SK-N-SH (cell line): Measurements from ENCODE around the gene DDX51. TPM values are rescaled to one million over a fixed set of nuclear protein-coding genes. Genes with fewer than 3 reads are reported as not detected.

Experiments used
- CTCF ChIA-PET: fragments of 300-600, 350-600 bp; formaldehyde crosslinking; extraction: SDS; loops from one replicate; lab custom pipeline; 2021; lab: Yijun Ruan, JAX
- POLR2A ChIA-PET: fragments of 350-600 bp; sonication (Branson Sonifier 250); formaldehyde crosslinking; extraction: SDS; loops from one replicate; lab custom pipeline; 2020; ENCODE audit warnings: antibody characterized with exemption, inconsistent platforms; lab: Yijun Ruan, JAX
- DNase-seq: peaks from one replicate; pipeline ENCODE4 v3.0.0; 2012
- H2AFZ ChIP-seq: fragments of 200-600 bp; sonication (generic); 2 replicates; pipeline ENCODE4 v1.8.1; 2016; ENCODE audit warnings: antibody characterized with exemption, mild to moderate bottlenecking, low read depth
- H3F3A ChIP-seq: fragments of 200-600 bp; sonication (generic); replicated peaks from 2 replicates; pipeline ENCODE3; 2016; ENCODE audit warnings: antibody characterized with exemption, mild to moderate bottlenecking; ENCODE audit not compliant: insufficient read depth
- H3K27ac ChIP-seq, 2 experiments: fragments of 200-500 bp in 1 of 2; fragments of 200-600 bp in 1 of 2; sonication (Bioruptor generic) in 1 of 2; sonication (generic), shearing (Covaris generic) in 1 of 2; 2 replicates each; pipeline versions ENCODE4 v1.5.1 to v1.6.1; 2014 to 2016; ENCODE audit warnings: low read depth in 2 of 2, inconsistent platforms in 1 of 2, low read length in 1 of 2, mild to moderate bottlenecking in 1 of 2, mixed read lengths in 1 of 2
- H3K27me3 ChIP-seq: fragments of 200-600 bp; sonication (generic), shearing (Covaris generic); 2 replicates; pipeline ENCODE4 v1.6.1; 2016; ENCODE audit warnings: mixed run types; ENCODE audit not compliant: insufficient read depth
- H3K36me3 ChIP-seq, 2 experiments: fragments of 200-500 bp in 1 of 2; fragments of 200-600 bp in 1 of 2; sonication (Bioruptor generic) in 1 of 2; sonication (generic) in 1 of 2; replicated peaks in 1 of 2; 2 replicates each; pipeline versions ENCODE3 to v1.5.1; 2014 to 2016; ENCODE audit warnings: low read length in 1 of 2, mild to moderate bottlenecking in 1 of 2; ENCODE audit not compliant: insufficient read depth in 2 of 2, control insufficient read depth in 1 of 2
- H3K4me1 ChIP-seq, 2 experiments: fragments of 200-500 bp in 1 of 2; fragments of 200-600 bp in 1 of 2; sonication (Bioruptor generic) in 1 of 2; sonication (generic), shearing (Covaris generic) in 1 of 2; 2 replicates each; pipeline versions ENCODE4 v1.5.1 to v1.6.1; 2014 to 2016; ENCODE audit warnings: low read depth in 1 of 2, low read length in 1 of 2, mixed run types in 1 of 2; ENCODE audit not compliant: insufficient read depth in 2 of 2, control insufficient read depth in 1 of 2
- H3K4me2 ChIP-seq: fragments of 200-600 bp; sonication (generic), shearing (Covaris generic); 2 replicates; pipeline ENCODE4 v1.6.1; 2017; ENCODE audit warnings: mixed run types
- H3K4me3 ChIP-seq, 2 experiments: fragments of 200-500 bp in 1 of 2; fragments of 200-600 bp in 1 of 2; sonication (Bioruptor generic) in 1 of 2; sonication (generic), shearing (Covaris generic) in 1 of 2; 2 replicates each; pipeline versions ENCODE4 v1.5.1 to v1.8.1; 2014 to 2016; ENCODE audit warnings: low read depth in 2 of 2, inconsistent platforms in 1 of 2, low read length in 1 of 2, mild to moderate bottlenecking in 1 of 2, mixed read lengths in 1 of 2, moderate library complexity in 1 of 2
- H3K79me2 ChIP-seq: fragments of 200-600 bp; sonication (generic); 2 replicates; pipeline ENCODE4 v1.8.1; 2017; ENCODE audit warnings: mild to moderate bottlenecking; ENCODE audit not compliant: insufficient read depth
- H3K9ac ChIP-seq: fragments of 200-600 bp; sonication (generic); 2 replicates; pipeline ENCODE4 v1.6.1; 2017; ENCODE audit warnings: mixed run types
- H3K9me2 ChIP-seq: fragments of 200-600 bp; sonication (generic); 2 replicates; pipeline ENCODE4 v1.6.1; 2017; ENCODE audit warnings: mixed run types
- H3K9me3 ChIP-seq: fragments of 200-600 bp; sonication (generic); 2 replicates; pipeline ENCODE4 v1.6.1; 2017; ENCODE audit warnings: mixed run types, mild to moderate bottlenecking, moderate library complexity
- H4K20me1 ChIP-seq: fragments of 200-600 bp; sonication (generic); 2 replicates; pipeline ENCODE4 v1.6.1; 2017; ENCODE audit warnings: mild to moderate bottlenecking, mixed run types; ENCODE audit not compliant: insufficient read depth
- CHD2 ChIP-seq: fragments of 150-350 bp; IDR thresholded peaks from 2 replicates; pipeline ENCODE4 v1.6.1; 2018; ENCODE audit warnings: low read length; ENCODE audit not compliant: partially characterized antibody
- EP300 ChIP-seq, 2 experiments: IDR thresholded peaks; 2 replicates each; pipeline versions ENCODE4 v1.4.0 to v1.6.1; 2012; ENCODE audit warnings: borderline replicate concordance in 1 of 2, low read depth in 1 of 2, low read length in 1 of 2
- FOXJ3 ChIP-seq: sonication (generic); formaldehyde crosslinking; IDR thresholded peaks from 2 replicates; pipeline ENCODE4 v1.5.1; 2020; ENCODE audit warnings: mild to moderate bottlenecking, missing genetic modification reagents
- MEF2A ChIP-seq: IDR thresholded peaks from 2 replicates; pipeline ENCODE4 v1.4.0; 2012; ENCODE audit warnings: low read depth, borderline replicate concordance
- MXI1 ChIP-seq: IDR thresholded peaks from 2 replicates; pipeline ENCODE4 v1.6.1; 2012; ENCODE audit warnings: mild to moderate bottlenecking, low read depth, low read length, improper control_type of control experiment
- POLR2AphosphoS5 ChIP-seq: IDR thresholded peaks from 2 replicates; pipeline ENCODE4 v1.6.1; 2012; ENCODE audit warnings: low read depth, low read length
- RAD21 ChIP-seq: IDR thresholded peaks from 2 replicates; pipeline ENCODE4 v1.6.1; 2012; ENCODE audit warnings: mild to moderate bottlenecking, low read length
- RCOR1 ChIP-seq: fragments of 150-350 bp; IDR thresholded peaks from 2 replicates; pipeline ENCODE4 v1.6.1; 2017; ENCODE audit warnings: antibody characterized with exemption, low read length
- RXRA ChIP-seq: IDR thresholded peaks from 2 replicates; pipeline ENCODE4 v1.4.0; 2012; ENCODE audit warnings: low read depth, mild to moderate bottlenecking, borderline replicate concordance
- TCF12 ChIP-seq: IDR thresholded peaks from 2 replicates; pipeline ENCODE4 v1.4.0; 2012
- YY1 ChIP-seq: IDR thresholded peaks from 2 replicates; pipeline ENCODE4 v1.4.0; 2012; ENCODE audit warnings: low read depth, mild to moderate bottlenecking
- WGBS: methylation state at CpG from one replicate; pipeline ENCODE4 v1.1.6; 2017; ENCODE audit warnings: low lambda C conversion rate; 5-methylcytosine and 5-hydroxymethylcytosine counted together
- polyA plus RNA-seq, 3 experiments: library from polyadenylated mRNA; depleted of rRNA; stranded (reverse); fragments of >200 nt; gene quantifications; 2 replicates each; pipeline ENCODE4 v1.2.3, GENCODE V29; 2012
- TF ChIP-seq, protein P1 (sequence below): IDR thresholded peaks from 2 replicates; pipeline ENCODE4 v1.4.0; 2012; ENCODE audit warnings: low read depth, borderline replicate concordance
- TF ChIP-seq, protein P2 (sequence below): IDR thresholded peaks from 2 replicates; pipeline ENCODE4; 2012
- TF ChIP-seq, protein P3 (sequence below): fragments of 150-350 bp; IDR thresholded peaks from 2 replicates; pipeline ENCODE4 v1.6.1; 2016; ENCODE audit warnings: mild to moderate bottlenecking, low read depth, low read length
- TF ChIP-seq, protein P4 (sequence below): IDR thresholded peaks from 2 replicates; pipeline ENCODE4 v1.4.0; 2012; ENCODE audit warnings: low read depth, borderline replicate concordance

The DDX51 gene
- polyA plus RNA-seq, 1 of the 3 experiments (the other 2 are of a cell fraction), result 17.3 TPM

DNA sequence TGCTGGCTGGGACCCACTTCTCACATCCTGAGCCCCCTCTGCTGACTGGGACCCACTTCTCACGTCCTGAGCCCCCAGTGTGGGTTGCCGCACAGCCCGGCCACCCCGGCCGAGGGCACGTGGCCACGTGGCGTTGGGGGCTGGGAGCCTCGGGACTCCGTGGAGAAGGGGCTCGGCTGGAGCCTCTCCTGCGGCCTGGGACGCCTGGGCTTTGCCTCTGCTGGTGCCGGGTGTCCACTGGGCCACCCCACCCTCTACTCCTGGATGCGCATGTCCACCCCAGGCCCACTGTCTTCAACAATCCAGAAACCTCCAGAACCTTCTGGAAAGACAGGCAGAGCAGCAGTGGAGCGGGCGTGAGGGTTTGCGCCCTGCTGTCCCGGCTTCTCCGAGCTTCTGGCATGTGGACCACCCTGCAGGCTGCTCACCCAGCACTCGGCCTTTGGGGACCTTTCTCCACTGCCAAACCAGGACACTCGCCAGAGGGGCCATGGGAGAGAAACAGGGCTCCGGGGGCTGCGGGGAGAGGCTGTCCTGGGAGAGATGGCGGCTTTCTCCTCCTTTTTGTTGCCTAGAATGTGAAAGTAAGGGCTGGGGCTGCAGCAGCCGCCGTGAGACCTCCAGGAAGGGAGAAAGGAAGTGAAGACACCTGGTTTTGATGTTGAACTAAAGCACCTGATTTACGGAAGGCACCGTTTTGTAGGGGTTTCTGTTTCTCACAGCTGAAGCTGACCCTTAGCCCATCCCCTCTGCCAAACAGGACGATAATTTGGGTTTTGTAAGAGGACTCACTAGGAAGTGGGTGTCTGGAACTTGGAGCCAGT is 30.1 kb upstream of the DDX51 start:
- Histone ChIP-seq H4K20me1 (0 out of 2 replicates have a peak, but pooled peaks cover 3% of the 10 kb centered on the region), H3K36me3 (no peaks in the 10 kb centered on the region), H3K9ac (no peak overlapping the region), H3K4me2 (no peak overlapping the region), H3K4me1 (peaks cover 2 to 7% of the 10 kb centered on the region in 2 experiments; a peak in 2 of 4 replicates), H3K9me2 (no peaks in the 10 kb centered on the region), H3K4me3 (no peak overlapping the region), H2AFZ (no peak overlapping the region), H3K9me3 (no peaks in the 10 kb centered on the region), H3K79me2 (no peaks in the 10 kb centered on the region), H3F3A (peaks cover 3% of the 10 kb centered on the region), H3K27ac (no peak overlapping the region), H3K27me3 (peaks cover 94% of the 10 kb centered on the region)
- no peak for DNase-seq
- TF ChIP-seq, protein P1, sequence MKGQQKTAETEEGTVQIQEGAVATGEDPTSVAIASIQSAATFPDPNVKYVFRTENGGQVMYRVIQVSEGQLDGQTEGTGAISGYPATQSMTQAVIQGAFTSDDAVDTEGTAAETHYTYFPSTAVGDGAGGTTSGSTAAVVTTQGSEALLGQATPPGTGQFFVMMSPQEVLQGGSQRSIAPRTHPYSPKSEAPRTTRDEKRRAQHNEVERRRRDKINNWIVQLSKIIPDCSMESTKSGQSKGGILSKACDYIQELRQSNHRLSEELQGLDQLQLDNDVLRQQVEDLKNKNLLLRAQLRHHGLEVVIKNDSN, result no peak
- TF ChIP-seq TCF12 (no peak), YY1 (no peak), EP300 (IDR thresholded peaks at IDR 0.05; ENCODE audit: borderline replicate concordance in 1 of 2, low read depth in 1 of 2, low read length in 1 of 2) (no peak), MEF2A (no peak), RCOR1 (no peak), RAD21 (no peak), POLR2AphosphoS5 (no peak), MXI1 (no peak), RXRA (no peak), CHD2 (no peak), FOXJ3 (CRISPR knock-in tag) (no peak)
- TF ChIP-seq, protein P2, sequence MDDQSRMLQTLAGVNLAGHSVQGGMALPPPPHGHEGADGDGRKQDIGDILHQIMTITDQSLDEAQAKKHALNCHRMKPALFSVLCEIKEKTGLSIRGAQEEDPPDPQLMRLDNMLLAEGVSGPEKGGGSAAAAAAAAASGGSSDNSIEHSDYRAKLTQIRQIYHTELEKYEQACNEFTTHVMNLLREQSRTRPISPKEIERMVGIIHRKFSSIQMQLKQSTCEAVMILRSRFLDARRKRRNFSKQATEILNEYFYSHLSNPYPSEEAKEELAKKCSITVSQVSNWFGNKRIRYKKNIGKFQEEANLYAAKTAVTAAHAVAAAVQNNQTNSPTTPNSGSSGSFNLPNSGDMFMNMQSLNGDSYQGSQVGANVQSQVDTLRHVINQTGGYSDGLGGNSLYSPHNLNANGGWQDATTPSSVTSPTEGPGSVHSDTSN, result no peak
- TF ChIP-seq, protein P3, sequence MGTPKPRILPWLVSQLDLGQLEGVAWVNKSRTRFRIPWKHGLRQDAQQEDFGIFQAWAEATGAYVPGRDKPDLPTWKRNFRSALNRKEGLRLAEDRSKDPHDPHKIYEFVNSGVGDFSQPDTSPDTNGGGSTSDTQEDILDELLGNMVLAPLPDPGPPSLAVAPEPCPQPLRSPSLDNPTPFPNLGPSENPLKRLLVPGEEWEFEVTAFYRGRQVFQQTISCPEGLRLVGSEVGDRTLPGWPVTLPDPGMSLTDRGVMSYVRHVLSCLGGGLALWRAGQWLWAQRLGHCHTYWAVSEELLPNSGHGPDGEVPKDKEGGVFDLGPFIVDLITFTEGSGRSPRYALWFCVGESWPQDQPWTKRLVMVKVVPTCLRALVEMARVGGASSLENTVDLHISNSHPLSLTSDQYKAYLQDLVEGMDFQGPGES, result no peak
- TF ChIP-seq, protein P4, sequence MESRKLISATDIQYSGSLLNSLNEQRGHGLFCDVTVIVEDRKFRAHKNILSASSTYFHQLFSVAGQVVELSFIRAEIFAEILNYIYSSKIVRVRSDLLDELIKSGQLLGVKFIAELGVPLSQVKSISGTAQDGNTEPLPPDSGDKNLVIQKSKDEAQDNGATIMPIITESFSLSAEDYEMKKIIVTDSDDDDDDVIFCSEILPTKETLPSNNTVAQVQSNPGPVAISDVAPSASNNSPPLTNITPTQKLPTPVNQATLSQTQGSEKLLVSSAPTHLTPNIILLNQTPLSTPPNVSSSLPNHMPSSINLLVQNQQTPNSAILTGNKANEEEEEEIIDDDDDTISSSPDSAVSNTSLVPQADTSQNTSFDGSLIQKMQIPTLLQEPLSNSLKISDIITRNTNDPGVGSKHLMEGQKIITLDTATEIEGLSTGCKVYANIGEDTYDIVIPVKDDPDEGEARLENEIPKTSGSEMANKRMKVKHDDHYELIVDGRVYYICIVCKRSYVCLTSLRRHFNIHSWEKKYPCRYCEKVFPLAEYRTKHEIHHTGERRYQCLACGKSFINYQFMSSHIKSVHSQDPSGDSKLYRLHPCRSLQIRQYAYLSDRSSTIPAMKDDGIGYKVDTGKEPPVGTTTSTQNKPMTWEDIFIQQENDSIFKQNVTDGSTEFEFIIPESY, result no peak
- CTCF ChIA-PET, result interaction anchor here (0.7 to 3.3 kb wide), 5 partner anchors 11 to 441 kb away, joined by 3 to 15 read pairs (median 3); no protein-coding TSS in a partner anchor
- 27% methylated on average over 27 of the region's 30 CpGs for WGBS
- POLR2A ChIA-PET, result no interaction called here
